Testis (tissue), 2 donors: Measurements from ENCODE around the gene FBL.

Source experiments
- POLR2A ChIP-seq: fragments of 450-650 bp; IDR thresholded peaks from one replicate; pipeline ENCODE4 v1.6.1; 2017; ENCODE audit warnings: antibody characterized with exemption, mild to moderate bottlenecking, moderate library complexity
- TF ChIP-seq, protein P1 (sequence below), 3 experiments: fragments of 450-650 bp in 2 of 3; fragments of 200-600 bp in 1 of 3; sonication (generic) in 1 of 3; IDR thresholded peaks; one replicate each; pipeline ENCODE4 v1.5.1; 2016 to 2019; ENCODE audit warnings: antibody characterized with exemption in 3 of 3, mild to moderate bottlenecking in 2 of 3, moderate library complexity in 1 of 3

DNA sequence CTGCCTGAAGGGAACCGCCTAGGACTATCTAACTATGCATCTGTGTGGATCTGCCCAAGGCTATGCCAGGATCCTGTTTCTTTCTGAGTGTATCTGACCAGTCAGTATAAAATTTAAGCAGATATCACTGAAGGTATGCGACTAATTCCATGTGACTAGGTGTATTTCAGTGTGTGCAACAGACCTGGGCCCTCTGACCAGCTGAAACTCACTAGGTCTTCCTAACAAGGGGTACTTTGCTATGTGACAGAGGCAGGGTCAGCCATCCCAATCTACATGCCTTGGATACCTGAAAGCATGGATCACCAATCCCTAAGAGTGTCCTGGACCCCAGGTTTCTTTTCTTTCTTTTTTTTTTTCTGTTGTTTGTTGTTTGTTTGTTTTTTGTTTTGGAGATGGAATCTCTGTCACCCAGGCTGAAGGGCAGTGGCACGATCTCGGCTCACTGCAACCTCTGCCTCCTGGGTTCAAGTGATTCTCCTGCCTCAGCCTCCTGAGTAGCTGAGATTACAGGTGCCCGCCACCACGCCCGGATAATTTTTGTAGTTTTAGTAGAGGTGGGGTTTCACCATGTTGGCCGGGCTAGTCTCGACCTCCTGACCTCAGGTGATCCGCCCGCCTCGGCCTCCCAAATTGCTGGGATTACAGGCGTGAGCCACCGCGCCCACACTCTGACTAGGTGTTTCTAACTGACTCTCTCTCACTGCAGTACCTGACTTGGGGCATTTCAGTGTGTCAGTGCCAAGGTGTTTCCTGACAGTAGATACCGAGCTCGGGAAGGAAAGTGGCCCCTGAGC lies 44.8 kb upstream of the FBL start:
- TF ChIP-seq, protein P1, sequence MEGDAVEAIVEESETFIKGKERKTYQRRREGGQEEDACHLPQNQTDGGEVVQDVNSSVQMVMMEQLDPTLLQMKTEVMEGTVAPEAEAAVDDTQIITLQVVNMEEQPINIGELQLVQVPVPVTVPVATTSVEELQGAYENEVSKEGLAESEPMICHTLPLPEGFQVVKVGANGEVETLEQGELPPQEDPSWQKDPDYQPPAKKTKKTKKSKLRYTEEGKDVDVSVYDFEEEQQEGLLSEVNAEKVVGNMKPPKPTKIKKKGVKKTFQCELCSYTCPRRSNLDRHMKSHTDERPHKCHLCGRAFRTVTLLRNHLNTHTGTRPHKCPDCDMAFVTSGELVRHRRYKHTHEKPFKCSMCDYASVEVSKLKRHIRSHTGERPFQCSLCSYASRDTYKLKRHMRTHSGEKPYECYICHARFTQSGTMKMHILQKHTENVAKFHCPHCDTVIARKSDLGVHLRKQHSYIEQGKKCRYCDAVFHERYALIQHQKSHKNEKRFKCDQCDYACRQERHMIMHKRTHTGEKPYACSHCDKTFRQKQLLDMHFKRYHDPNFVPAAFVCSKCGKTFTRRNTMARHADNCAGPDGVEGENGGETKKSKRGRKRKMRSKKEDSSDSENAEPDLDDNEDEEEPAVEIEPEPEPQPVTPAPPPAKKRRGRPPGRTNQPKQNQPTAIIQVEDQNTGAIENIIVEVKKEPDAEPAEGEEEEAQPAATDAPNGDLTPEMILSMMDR (IDR thresholded peaks at IDR 0.05) = no peak
- TF ChIP-seq POLR2A = no peak
